SK-N-MC (cell line): ENCODE results near the gene HACL1.

Experiments
- EZH2 ChIP-seq: fragments of 200-600 bp; sonication (generic); IDR thresholded peaks from one replicate; pipeline ENCODE4 v1.6.1; 2017; ENCODE audit warnings: antibody characterized with exemption
- FOXP2 ChIP-seq: optimal IDR thresholded peaks from 2 replicates; pipeline ENCODE3; 2011; ENCODE audit warnings: mild to moderate bottlenecking, moderate library complexity; ENCODE audit not compliant: insufficient read depth; ENCODE audit errors: extremely low read length, control extremely low read depth
- POLR2AphosphoS5 ChIP-seq: IDR thresholded peaks from 2 replicates; pipeline ENCODE4 v1.6.1; 2012; ENCODE audit warnings: mild to moderate bottlenecking, low read depth, low read length, borderline replicate concordance

GRCh38 chr3:15630646-15631350 is 29.4 kb upstream of the HACL1 start:
- TF ChIP-seq POLR2AphosphoS5, result no peak
- TF ChIP-seq EZH2, result no peak
- no peak for TF ChIP-seq FOXP2
